SK-N-MC (cell line): ENCODE results near the gene CETN2.

ENCODE experiments used
- DNase-seq: peaks from one replicate; pipeline ENCODE4 v3.0.0-alpha.2; 2011; ENCODE audit warnings: low read depth, low spot score
- H3K27ac ChIP-seq: fragments of 200-600 bp; sonication (generic); 2 replicates; pipeline ENCODE4 v1.5.1; 2016; ENCODE audit warnings: mixed run types
- H3K36me3 ChIP-seq: fragments of 200-600 bp; sonication (generic); 2 replicates; pipeline ENCODE4 v1.6.1; 2017; ENCODE audit warnings: antibody characterized with exemption, low read length, mixed read lengths; ENCODE audit not compliant: insufficient read depth
- H3K4me3 ChIP-seq: fragments of 200-600 bp; sonication (generic); 2 replicates; pipeline ENCODE4 v1.5.1; 2016
- H3K9ac ChIP-seq: fragments of 200-600 bp; sonication (generic); 2 replicates; pipeline ENCODE4 v1.8.0; 2017; ENCODE audit warnings: mixed run types, mixed read lengths; ENCODE audit not compliant: insufficient read length
- H3K9me3 ChIP-seq: fragments of 200-600 bp; sonication (generic); 2 replicates; pipeline ENCODE4 v1.6.1; 2017; ENCODE audit warnings: low read depth, mild to moderate bottlenecking, antibody characterized with exemption, low read length, moderate library complexity, mixed read lengths
- EZH2 ChIP-seq: fragments of 200-600 bp; sonication (generic); IDR thresholded peaks from one replicate; pipeline ENCODE4 v1.6.1; 2017; ENCODE audit warnings: antibody characterized with exemption
- FOXP2 ChIP-seq: optimal IDR thresholded peaks from 2 replicates; pipeline ENCODE3; 2011; ENCODE audit warnings: mild to moderate bottlenecking, moderate library complexity; ENCODE audit not compliant: insufficient read depth; ENCODE audit errors: extremely low read length, control extremely low read depth
- POLR2AphosphoS5 ChIP-seq: IDR thresholded peaks from 2 replicates; pipeline ENCODE4 v1.6.1; 2012; ENCODE audit warnings: mild to moderate bottlenecking, low read depth, low read length, borderline replicate concordance

Gene CETN2

DNA sequence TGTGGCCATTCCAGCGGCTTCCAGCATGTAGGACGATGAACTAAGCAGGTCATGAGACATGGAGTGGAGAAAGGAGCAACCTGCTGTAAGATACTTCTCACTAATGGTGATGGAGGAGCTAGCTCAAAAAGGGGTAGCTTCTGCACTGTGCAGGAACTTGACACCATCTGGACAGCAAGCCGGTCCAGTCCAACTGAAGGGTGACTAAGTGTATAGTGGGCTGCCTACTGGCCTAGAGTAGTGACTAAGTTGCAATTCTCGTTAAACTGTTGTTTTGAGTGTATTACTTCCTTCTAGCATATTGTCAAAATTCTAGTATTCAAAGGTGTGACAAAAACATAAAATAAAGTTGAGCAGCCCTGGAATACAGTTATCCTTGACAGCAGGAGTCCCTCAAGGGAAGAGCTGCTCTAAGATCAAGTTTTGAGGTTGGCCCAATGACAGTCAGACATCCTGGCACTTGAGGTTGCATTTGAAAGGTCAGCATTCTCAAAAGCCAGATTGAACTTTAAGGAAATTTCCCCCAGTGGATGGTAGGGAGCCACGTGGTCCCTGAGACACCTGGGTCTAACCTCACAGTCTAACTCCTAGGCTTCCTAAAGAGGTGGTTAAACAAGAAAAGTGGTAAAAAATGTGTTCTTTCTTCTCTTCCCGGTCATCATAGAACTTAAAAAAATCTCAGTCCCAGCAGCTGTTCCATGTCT is 8.0 kb downstream of the CETN2 start:
- Histone ChIP-seq H3K9ac (no peak overlapping the region), H3K27ac (no peak overlapping the region), H3K36me3 (no peaks in the 10 kb centered on the region), H3K9me3 (no peaks in the 10 kb centered on the region), H3K4me3 (no peak overlapping the region)
- no peak for DNase-seq
- TF ChIP-seq FOXP2 (no peak), POLR2AphosphoS5 (no peak), EZH2 (no peak)

DNA sequence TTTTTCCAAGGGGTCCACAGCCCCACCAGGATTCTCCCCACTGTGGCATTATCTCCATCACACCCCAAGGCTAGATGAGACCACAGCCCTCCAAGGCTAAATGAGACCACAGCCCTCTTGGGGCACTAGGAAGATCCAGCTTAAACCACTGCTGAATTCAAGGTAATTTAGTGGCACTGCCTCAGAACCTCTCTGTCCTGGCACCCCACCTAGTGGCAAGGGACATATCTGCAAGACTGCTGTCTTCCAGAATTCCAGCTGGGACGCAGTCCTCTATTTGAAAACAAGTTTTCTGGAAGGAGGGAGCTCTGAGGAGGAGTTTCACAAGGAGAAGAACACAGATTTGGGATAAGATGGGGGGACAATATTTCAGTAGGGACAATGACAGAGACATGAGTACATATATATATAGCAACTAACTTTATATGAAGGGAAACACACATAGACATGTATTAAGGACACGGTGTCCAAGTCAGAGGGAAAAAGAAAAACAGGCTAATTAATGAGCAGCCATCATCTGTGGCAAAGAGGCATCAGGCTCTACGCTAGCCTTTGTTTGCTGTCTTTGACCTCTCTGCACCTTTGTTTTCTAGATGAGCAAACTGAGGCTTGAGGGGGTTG is 9.3 kb downstream of the CETN2 start:
- no peak overlapping the region for H3K9ac ChIP-seq
- no peaks in the 10 kb centered on the region for H3K36me3 ChIP-seq
- no peak for TF ChIP-seq FOXP2
- TF ChIP-seq EZH2: no peak
- TF ChIP-seq POLR2AphosphoS5: no peak
- no peak for DNase-seq
- no peak overlapping the region for H3K27ac ChIP-seq
- no peaks in the 10 kb centered on the region for H3K9me3 ChIP-seq
- no peak overlapping the region for H3K4me3 ChIP-seq

GRCh38 chrX:152819732-152820131 is 10.8 kb downstream of the CETN2 start:
- H3K36me3 ChIP-seq: no peaks in the 10 kb centered on the region
- no peak overlapping the region for H3K27ac ChIP-seq
- TF ChIP-seq POLR2AphosphoS5 (no peak), FOXP2 (no peak), EZH2 (no peak)
- no peak overlapping the region for H3K4me3 ChIP-seq
- H3K9ac ChIP-seq: no peak overlapping the region
- no peaks in the 10 kb centered on the region for H3K9me3 ChIP-seq
- no peak for DNase-seq

- H3K4me3 ChIP-seq: no peak overlapping the region
- DNase-seq: no peak
- TF ChIP-seq FOXP2 (no peak), POLR2AphosphoS5 (no peak), EZH2 (no peak)
- no peaks in the 10 kb centered on the region for H3K9me3 ChIP-seq
- H3K27ac ChIP-seq: no peak overlapping the region
- no peaks in the 10 kb centered on the region for H3K36me3 ChIP-seq
- no peak overlapping the region for H3K9ac ChIP-seq
Observed at GRCh38 chrX:152819266-152819665, 11.3 kb downstream of the CETN2 start.

- H3K4me3 ChIP-seq: no peak overlapping the region
- DNase-seq: no peak
- TF ChIP-seq FOXP2 (no peak), EZH2 (no peak), POLR2AphosphoS5 (no peak)
- no peak overlapping the region for H3K9ac ChIP-seq
- no peak overlapping the region for H3K27ac ChIP-seq
- H3K9me3 ChIP-seq: no peaks in the 10 kb centered on the region
- H3K36me3 ChIP-seq: no peaks in the 10 kb centered on the region
Observed at GRCh38 chrX:152818356-152818755, 12.2 kb downstream of the CETN2 start.

- H3K9me3 ChIP-seq: no peaks in the 10 kb centered on the region
- H3K4me3 ChIP-seq: no peak overlapping the region
- no peak for TF ChIP-seq POLR2AphosphoS5
- TF ChIP-seq FOXP2: no peak
- no peak for TF ChIP-seq EZH2
- no peak overlapping the region for H3K9ac ChIP-seq
- no peak for DNase-seq
- no peaks in the 10 kb centered on the region for H3K36me3 ChIP-seq
- H3K27ac ChIP-seq: no peak overlapping the region
Observed at GRCh38 chrX:152817078-152817764, 13.3 kb downstream of the CETN2 start.

GRCh38 chrX:152814048-152814447 is 16.5 kb downstream of the CETN2 start:
- Histone ChIP-seq H3K27ac (no peak overlapping the region), H3K4me3 (no peak overlapping the region), H3K9ac (no peak overlapping the region), H3K9me3 (no peaks in the 10 kb centered on the region), H3K36me3 (no peaks in the 10 kb centered on the region)
- DNase-seq: no peak
- no peak for TF ChIP-seq EZH2
- no peak for TF ChIP-seq POLR2AphosphoS5
- TF ChIP-seq FOXP2: no peak

- no peak for DNase-seq
Observed at GRCh38 chrX:152813206-152813605, 17.4 kb downstream of the CETN2 start.

GRCh38 chrX:152810403-152810802 is 20.2 kb downstream of the CETN2 start:
- TF ChIP-seq FOXP2 (no peak), EZH2 (no peak), POLR2AphosphoS5 (no peak)
- H3K9ac ChIP-seq: no peak overlapping the region

More at GRCh38 chrX:152813206-152813605, 17.4 kb downstream of the CETN2 start:
- no peak overlapping the region for H3K27ac ChIP-seq
- H3K9me3 ChIP-seq: no peaks in the 10 kb centered on the region
- TF ChIP-seq FOXP2 (no peak), EZH2 (no peak), POLR2AphosphoS5 (no peak)
- no peaks in the 10 kb centered on the region for H3K36me3 ChIP-seq
- H3K4me3 ChIP-seq: no peak overlapping the region
- no peak overlapping the region for H3K9ac ChIP-seq

More at GRCh38 chrX:152810403-152810802, 20.2 kb downstream of the CETN2 start:
- Histone ChIP-seq H3K4me3 (no peak overlapping the region), H3K9me3 (no peaks in the 10 kb centered on the region), H3K36me3 (no peaks in the 10 kb centered on the region), H3K27ac (no peak overlapping the region)
- DNase-seq: no peak
